GM18868 (cell line): ENCODE results near the gene IQSEC2.

Experiments
- ATAC-seq: cut with Tn5 transposase; IDR thresholded peaks from one replicate; pipeline ENCODE4 v1.9.1; 2021; ENCODE audit warnings: mild to moderate bottlenecking, moderate library complexity; ENCODE audit not compliant: unreplicated experiment

Gene IQSEC2

DNA sequence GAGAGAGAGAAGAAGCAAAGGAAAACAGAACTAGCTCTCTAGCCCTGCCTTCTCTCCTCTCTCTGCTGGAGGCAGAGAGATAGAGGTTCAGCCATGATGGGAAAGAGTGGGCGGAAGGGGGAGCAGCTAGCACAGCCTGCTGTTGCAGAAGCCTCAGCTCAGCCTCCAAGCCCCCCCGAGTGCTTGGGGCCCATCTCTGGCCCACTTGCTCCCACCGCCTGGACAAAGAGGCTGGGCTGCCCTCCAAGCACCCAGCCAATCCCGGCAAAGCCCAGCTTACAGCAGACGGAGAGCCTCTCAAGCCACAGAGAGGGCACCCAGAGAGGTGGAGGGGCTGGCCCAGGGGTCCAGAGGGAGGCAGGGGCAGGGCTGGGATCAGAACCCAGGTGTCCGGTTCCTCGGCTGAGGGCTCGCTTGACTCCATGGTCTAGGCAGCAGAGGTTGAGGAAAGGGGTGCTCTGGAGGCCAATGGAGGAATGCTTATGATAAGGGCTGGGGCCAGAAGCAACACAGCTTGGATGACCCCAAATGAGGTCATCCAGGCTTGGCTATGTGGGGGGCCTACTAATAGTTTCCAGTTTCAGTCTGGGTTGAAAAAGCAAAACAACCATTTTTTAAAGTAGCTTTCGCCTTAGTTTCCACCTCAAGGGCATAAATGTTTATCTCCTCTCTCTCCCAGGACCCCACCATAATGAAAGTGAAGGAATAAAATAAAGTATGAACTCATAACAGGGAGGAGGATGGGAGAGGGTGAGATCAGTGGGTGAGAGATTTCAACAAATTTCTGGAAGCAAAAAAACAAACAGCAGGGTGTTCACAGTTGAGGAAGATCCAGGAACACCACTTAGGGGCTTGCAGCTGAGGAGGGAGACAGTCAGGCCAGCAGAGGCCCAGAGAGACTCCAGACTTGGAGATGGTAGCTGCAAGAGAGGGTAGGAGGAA, 24.9 kb upstream of the IQSEC2 start:
- ATAC-seq, result no peak

DNA sequence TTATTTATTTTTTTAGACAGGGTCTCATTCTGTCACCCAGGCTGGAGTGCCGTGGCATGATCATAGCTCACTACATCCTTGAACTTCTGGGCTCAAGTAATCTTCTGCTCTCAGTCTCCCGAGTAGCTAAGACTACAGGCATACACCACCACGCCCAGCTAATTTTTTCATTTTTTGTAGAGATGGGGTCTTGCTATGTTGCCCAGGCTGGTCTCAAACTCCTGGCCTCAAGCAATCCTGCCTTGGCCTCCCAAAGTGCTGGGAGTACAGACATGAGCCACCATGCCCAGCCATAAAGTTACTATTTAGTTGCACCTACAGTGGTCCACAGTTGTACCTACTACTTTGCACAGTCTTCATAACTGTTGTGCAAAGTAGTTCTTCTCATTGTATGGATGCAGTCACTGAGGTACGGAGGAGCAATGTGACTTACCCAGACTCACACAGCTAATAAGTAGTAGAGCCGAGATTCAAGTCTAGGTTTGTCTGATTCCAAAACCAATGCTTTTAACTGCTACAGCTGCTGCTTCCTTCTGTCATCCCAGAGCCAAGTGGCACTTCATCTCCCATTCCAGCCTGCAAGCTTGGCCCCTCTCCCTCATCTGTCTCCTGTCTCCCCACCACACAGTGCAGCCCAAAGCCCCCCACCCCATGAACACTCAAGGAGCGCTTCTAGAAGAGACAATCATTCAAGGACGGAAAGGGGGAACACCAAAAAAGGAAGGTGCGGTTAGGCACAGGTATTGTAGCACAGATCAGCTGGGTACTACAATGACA, 24.0 kb upstream of the IQSEC2 start:
- ATAC-seq, result no peak

DNA sequence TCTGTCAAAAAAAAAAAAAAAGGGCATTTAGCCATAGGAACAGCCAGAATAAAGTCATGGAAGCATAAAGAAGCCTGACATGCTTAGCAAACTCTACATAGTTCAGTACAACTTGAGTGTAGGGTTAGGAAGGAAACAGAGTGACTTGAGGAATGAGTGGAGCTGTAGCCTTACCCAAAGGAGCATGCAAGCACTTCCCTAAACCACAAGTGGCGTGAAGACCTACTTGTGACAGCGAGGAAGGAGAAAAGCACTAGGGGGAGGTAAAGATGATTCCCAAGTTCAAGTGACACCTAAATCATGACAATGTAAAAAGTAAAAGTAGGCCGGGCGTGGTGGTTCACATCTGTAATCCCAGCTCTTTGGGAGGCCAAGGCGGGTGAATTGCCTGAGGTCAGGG, 21.8 kb upstream of the IQSEC2 start:
- ATAC-seq, result no peak

DNA sequence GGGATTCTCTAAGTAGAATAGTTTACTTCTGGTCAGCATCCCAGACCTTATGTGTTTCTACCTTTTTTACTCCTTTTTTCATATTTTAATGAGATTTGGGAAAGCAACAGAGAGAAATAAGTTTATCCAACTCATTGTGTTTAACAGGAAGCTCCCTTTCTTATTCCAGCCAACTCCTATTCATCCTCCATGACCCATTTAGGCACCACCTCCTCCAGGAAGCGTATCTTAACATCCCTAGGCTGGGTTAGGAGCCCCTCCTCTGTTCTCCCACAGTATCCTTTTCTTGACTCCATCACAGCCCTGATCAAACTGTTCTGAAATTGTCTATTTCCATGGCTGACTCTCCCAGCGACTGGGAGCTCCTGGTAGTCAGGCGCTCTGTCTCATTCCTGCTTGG, 18.8 kb upstream of the IQSEC2 start:
- ATAC-seq, result no peak

DNA sequence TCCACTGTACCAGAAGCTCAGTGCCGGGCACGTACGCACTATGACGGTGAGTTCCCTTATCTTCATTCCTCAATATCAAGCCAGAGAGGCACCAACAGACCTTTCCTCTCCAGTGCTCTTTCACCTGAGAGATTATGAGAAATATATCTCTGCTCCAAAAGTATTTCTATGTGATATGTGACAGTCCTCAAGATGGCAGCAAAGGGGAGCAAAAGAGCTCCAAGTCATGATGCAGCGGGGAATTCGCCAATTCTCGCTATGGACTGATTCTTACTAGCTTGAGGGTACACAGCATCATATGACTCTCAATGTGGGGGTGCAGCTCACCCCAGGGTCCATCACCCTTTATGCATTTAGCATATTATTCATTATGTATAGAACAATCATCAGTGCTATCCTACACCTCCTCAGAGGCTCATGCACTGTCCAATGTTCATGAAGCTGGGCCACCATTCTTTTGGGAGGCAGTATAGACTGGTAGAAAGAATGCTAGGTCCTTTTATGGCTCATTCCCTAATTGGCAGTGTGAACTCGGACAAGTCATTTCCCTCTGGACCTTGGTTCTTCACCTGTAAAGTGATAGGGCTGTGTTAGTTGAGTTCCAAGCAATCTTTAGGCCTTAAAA, 12.8 kb upstream of the IQSEC2 start:
- no peak for ATAC-seq

DNA sequence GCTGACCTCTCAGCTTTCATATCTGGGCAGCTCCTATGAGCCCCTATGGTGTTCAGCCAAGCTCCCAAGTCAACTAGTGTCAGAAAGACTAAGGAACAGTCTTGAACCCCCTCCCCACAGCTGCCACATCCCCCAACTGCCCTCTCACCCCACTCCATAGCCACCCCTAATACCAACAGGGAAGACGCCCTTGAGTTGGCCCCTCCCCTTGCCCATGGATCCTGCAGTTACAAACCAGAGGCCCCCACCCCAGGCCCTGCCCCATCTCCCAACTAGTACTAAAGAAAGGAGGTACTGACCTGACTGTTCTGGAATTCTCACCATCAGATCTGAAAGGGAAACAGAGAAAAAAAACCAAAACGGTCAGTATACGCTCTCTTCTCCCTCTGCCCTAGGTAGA, 10.2 kb upstream of the IQSEC2 start:
- no peak for ATAC-seq

DNA sequence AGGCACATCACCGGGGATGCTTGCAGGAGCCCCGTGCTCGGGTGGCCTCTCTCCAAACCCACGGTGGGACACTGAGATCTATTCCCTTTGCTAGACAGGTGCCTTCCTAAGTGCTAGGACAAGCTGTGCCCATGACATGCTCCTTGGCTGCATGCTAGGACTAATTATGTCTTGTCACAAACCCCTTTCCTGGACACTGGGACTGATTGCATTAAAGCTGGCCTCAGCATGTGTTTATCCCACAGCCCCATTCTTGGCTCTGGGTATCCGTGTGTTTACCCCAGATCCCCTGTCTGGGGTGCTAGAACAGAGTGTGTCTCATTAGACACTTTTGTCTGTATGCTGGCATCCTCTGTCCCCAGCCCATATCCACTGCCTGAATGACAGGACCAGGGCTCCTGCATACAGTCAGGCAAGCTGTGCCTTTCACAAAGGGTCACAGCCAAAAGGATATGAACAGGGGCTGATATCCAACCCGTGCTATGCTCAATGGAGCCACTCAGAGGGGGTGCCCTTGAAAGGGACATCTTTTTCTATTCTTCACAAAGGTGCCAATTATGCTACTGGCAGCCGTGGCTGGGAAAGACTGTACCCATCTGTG, 9.2 kb upstream of the IQSEC2 start:
- no peak for ATAC-seq

DNA sequence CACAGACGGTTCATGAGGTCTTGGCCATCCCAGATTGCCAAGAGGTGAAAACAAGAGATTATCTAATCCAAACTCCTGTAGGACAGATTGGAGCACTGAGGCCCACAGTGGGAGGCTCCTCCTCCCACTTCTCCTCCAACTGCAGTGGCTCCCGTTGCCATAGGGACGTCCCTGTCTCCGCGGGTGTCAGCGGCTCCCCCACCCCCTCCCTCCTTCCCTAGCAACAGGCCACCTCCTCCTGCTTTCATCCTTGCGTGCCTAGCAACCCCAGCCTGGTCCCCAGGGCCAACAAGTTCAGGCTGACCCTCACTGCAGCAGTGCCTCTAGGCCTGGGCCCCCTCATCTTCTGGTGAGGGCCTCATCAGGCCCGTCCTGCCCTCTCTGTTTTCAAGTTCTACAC, 6.8 kb upstream of the IQSEC2 start:
- ATAC-seq, result no peak

DNA sequence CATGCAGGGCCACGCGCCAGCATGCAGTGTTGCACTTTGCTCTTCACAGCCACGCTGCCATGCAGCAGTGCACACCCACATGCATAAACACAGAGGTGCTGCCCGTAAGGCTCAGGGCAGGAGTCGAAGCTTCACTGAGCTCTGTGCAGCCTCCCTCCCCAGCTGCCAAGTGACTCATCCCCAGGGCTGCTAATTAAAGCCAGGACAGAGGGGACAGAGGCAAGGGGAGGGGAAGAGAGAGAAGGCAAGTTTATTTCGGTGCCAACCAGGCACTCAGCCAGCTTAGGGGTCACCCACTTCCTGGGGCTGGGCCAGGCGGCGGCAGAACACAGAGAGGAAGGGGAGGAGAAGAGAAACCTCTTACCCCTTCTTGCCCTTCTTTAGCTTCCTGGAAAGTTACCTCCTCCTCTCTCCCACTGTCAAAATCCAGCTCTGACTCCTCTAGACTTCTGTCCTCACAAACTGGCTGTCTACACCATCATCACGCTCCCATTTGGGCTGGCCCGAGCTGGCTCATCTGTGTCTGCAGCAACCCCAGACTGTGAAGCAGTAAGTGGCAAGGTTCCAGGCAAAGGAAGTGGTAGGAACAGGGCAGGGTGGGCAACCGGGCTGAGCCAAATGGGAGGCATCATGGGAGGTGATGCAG, 6.2 kb upstream of the IQSEC2 start:
- ATAC-seq, result no peak

DNA sequence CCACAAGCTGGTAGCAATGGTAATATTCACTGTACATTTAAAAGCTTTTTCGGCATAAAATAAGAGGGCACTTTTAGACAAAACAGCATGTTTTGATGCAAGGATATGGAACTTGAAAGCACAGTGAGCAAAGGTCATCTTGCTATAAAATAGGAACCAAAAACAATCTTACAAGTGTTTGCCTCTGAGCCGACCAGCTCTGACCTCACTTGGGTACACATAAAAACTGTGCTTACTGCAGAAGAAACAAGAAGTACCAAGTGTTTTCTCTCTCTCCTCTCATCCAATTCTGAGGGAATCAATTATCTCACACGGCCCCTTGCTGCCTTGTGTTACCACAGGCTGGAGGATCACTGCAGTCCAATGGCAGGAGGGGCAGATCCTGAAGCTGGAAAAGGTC, 4.8 kb upstream of the IQSEC2 start:
- no peak for ATAC-seq

DNA sequence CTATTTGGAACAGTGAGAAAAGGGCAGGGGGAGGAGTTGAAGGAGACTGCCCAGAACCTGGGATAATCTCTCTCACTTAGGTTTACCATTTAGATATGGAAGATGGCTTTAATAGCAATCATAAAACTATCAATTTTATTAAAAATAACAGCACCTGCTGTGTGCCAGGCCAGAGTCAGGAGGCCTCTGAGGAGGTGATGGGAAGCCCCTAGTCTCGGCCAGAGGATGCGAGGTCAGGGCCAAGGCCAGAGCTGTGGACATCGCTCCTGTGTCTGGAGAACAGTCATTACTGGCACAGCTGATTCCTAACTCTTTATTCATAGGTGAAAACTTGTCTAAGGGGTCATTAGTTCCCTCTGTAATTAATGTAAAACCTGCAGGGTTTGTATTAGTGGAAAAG, 4.2 kb upstream of the IQSEC2 start:
- no peak for ATAC-seq

DNA sequence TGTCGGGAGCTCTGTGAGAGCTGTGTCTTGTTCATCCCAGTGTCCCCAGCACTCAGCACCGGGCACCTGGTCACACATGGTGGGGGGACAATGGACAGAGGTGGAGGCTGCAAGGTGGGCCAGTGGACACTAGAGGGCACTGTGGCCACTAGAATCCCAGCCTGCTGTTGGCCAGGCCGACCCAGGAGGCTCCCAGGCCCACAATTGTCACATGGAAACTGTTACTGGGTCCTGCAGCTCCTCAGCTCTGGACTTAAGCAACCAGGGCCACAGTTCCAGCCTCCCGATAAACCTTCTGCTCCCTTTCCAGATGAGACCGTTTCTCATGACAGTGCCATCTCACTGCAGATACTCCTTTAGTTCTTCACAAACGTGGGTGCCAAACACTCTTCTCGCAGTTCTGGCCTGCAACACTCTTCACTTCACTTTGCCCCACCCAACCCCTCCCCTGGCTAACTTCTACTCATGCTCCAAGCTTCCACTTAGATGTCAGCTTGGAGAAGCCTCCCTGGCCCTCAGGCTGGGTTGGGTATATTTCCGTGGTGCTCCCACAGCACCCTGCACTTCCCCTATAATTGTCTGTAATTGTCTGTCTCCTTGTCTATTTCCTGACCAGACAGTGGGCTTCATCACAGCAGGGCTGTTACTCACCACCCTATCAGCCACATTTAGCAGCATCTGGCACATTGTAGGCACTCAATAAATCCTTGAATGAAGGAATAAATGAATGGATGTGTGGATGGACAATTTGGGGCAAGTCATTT, 3.5 kb upstream of the IQSEC2 start:
- no peak for ATAC-seq

DNA sequence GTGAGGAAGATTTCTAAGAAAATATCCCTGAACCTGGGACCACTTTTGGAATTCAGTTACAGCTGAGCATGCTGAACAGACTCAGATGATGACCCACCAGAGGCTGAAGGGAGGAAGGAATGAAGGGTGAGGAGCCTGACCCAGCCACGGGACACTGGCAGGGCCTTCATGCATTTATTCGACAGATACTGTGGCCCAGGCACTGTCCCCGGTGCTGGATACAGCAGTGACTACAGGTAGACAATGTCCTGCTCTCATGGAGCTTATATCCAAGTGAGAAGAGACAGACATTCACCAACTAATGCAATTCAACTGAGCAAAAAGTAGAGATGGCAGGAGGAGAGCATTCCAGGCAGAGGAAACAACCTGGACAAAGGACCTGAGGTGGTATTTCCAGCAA, 2.2 kb upstream of the IQSEC2 start:
- ATAC-seq, result no peak

DNA sequence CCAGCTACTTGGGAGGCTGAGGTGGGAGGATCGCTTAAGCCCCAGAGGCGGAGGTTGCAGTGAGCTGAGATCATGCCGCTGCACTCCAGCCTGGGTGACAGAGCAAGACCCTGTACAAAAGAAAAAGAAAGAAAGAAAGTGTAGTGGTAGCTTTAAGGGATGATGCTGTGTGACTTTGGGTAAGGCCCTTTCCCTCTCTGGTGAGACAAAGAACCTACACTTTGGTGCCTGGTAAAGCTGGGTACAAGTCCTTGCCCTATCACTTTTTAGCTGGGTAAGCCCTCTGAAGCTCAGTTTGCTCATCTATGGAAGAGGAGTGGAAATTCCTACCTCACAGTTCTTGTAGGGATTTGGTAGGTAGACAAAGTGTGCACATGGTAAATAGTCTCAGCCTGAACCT, 1.7 kb upstream of the IQSEC2 start:
- no peak for ATAC-seq

DNA sequence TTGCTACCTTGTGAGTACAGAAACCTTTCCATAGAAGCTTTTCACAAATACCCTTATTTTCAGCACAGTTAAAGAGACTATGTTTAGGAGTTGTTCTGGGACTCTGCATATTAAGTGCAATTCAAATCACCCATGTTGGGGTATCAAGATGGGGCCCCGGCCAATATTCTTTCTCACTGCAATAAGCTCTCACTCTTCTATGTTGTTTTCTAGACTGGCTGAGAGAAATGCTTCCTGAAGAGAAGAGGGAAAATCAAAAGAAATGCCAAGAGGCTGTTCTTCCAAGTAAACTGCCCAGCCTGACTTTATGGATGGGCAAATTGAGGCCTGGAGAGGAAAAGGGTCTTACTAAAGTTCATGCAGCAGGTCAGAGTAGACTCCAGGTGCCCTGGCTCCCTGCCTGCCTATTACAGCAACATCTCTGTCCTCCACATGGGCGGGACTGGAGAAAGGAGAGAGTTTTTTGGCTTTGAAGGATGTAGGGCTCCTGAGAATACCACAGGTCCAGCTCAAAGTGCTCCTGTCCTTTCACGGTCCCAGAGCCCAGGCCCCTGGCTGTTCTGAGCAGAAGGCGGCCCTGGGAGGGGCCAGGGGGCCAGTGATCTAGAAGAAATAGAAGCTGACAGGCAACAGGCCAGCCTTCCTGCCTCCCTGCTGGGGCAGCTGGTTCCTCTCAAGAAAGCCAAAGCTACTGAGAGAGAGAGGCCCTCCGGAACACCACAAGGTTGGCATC, 745 bp upstream of the IQSEC2 start:
- ATAC-seq, result no peak

DNA sequence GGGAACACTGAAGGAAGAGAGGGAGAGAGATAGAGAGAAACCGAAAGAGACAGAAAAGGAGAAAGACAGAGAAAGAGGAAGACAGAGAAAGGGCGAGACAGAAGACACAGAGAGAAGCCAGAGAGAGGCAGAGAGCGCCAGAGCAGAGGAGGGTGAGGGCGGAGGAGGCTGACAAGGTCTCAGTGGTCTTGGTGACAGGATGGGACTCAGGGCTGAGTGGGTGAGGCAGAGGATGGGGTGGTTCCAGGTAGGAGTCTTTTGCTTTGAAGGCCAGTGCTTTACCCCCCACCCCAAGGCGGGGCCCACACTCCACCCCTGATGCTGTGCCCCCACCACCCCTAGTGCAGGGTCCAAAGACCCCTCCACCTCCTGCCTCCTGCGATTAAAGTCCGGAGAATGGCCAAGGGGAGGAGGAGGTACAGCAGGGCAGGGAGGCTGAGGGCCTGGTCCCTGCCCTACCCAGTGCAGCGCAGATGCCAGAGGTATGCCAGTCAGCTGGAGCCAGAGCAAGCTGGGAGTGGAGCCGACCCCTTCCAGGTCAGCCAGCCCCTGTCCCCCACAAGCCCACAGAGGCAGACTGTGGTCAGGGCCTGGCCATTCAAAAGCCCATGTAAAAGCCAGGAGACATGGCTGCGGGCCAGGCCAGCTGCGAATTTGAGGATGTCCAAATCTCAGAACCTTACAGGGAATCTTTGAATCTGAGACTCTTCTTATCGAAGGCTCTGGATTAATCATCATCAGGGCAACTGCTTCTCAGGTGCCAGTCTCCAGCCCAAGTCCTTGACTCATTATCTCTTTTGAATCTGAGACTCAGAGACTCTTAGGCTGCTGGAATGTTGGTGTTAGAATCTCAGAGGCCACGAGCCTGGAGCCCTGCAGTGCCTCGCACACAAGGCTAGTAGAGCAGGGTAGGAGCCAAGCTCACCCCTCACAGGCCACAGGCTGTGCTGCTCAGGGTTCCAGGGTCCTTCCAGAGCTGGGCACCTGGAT, 758 bp downstream of the IQSEC2 start:
- ATAC-seq, result no peak

DNA sequence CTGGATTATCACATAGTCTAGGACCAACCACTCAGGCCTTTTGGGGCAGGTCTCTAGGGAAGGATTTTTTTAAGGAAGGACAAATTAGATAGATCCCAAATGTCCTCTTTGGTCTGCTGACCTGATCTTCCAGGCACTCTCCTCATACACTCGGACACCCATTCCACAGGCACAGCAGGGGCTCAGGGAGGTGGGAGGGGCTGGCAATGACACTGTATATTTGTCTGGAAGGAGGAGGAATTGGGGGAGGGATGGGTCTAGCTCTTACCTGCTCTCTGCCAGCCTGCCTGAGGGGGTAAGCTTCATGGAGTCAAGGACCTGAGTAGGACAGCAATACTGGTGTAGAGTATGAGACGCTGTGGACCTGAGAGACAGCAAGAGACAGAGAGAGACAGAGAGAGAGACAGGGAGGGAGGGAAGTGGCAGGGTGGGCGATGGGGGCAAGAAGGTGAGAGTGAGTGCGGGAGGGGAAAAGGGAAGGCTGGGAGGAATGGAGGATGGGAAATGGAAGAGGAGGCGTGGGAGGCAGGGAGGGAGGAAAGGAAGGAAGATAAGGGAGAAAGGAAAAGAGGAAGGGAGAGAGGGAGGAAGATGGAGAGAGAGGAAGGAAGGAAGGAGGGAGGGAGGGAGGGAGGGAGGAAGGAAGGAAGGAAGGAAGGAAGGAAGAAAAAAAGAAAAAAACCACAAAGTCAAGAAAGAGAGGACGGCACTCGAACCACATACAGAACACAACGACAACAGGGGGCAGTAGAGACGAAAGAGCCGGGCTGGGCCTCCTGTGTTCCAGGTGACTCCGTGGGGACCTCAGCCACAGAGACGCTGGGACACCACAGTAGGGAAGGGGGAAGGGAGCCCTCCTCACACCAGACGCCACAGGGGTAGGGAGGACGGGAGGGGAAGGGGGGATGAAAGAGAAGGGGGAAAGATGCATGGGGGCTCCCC, 1.8 kb downstream of the IQSEC2 start:
- ATAC-seq, result no peak
